ENCODE data around the gene EFHC1.

- TF ChIP-seq CTCF (IDR thresholded peaks at IDR 0.05; ENCODE audit: low read depth, low read length, missing input control) (no peak), TAF1 (conservative IDR thresholded peaks at IDR 0.05) (no peak), FOXA1 (IDR thresholded peaks at IDR 0.05) (no peak), MAX (IDR thresholded peaks at IDR 0.05) (no peak), REST (IDR thresholded peaks at IDR 0.05) (no peak), RAD21 (IDR thresholded peaks at IDR 0.05) (no peak), ATF3 (IDR thresholded peaks at IDR 0.05) (no peak), YY1 (IDR thresholded peaks at IDR 0.05) (no peak)
Observed at GRCh38 chr6:52417675-52418111, 2.4 kb upstream of the EFHC1 start.
